ENCODE results near the gene MBD5. TPM values are rescaled to one million over a fixed set of nuclear protein-coding genes. Genes with fewer than 3 reads are reported as not detected.

The MBD5 gene
- total RNA-seq, 1 donor from 2014 or later = 14.5 TPM

GRCh38 chr2:148530350-148530749, 509.5 kb downstream of the MBD5 start:
- Histone ChIP-seq H3K36me3 (ENCODE audit: control insufficient read depth, insufficient read depth, low read length) (no peaks in the 10 kb centered on the region), H3K4me3 (ENCODE audit: low read depth, low read length) (no peak overlapping the region), H3K27me3 (ENCODE audit: control insufficient read depth, insufficient read depth, low read length) (no peaks in the 10 kb centered on the region)
- no peak for TF ChIP-seq CTCF (IDR thresholded peaks at IDR 0.05; ENCODE audit: insufficient read depth, low read length, poor library complexity, severe bottlenecking)
- DNase-seq (ENCODE audit: low read depth) = no peak

GRCh38 chr2:148531235-148531634, 510.3 kb downstream of the MBD5 start:
- no peak for DNase-seq (ENCODE audit: low read depth)
- Histone ChIP-seq H3K4me3 (ENCODE audit: low read depth, low read length) (no peak overlapping the region), H3K27me3 (ENCODE audit: control insufficient read depth, insufficient read depth, low read length) (no peaks in the 10 kb centered on the region), H3K36me3 (ENCODE audit: control insufficient read depth, insufficient read depth, low read length) (no peaks in the 10 kb centered on the region)
- no peak for TF ChIP-seq CTCF (IDR thresholded peaks at IDR 0.05; ENCODE audit: insufficient read depth, low read length, poor library complexity, severe bottlenecking)

- TF ChIP-seq CTCF (IDR thresholded peaks at IDR 0.05; ENCODE audit: insufficient read depth, low read length, poor library complexity, severe bottlenecking) = no peak
- H3K36me3 ChIP-seq (ENCODE audit: control insufficient read depth, insufficient read depth, low read length) = no peaks in the 10 kb centered on the region
- H3K4me3 ChIP-seq (ENCODE audit: low read depth, low read length) = no peak overlapping the region
- no peak for DNase-seq (ENCODE audit: low read depth)
- no peaks in the 10 kb centered on the region for H3K27me3 ChIP-seq (ENCODE audit: control insufficient read depth, insufficient read depth, low read length)
Observed at GRCh38 chr2:148531669-148532428, 511.0 kb downstream of the MBD5 start.

GRCh38 chr2:148533004-148533403, 512.1 kb downstream of the MBD5 start:
- DNase-seq (ENCODE audit: low read depth) = no peak
- no peak for TF ChIP-seq CTCF (IDR thresholded peaks at IDR 0.05; ENCODE audit: insufficient read depth, low read length, poor library complexity, severe bottlenecking)
- H3K4me3 ChIP-seq (ENCODE audit: low read depth, low read length) = no peak overlapping the region

GRCh38 chr2:148533685-148534084, 512.8 kb downstream of the MBD5 start:
- no peaks in the 10 kb centered on the region for H3K36me3 ChIP-seq (ENCODE audit: control insufficient read depth, insufficient read depth, low read length)
- no peaks in the 10 kb centered on the region for H3K27me3 ChIP-seq (ENCODE audit: control insufficient read depth, insufficient read depth, low read length)
- DNase-seq (ENCODE audit: low read depth) = no peak
- TF ChIP-seq CTCF (IDR thresholded peaks at IDR 0.05; ENCODE audit: insufficient read depth, low read length, poor library complexity, severe bottlenecking) = no peak
- no peak overlapping the region for H3K4me3 ChIP-seq (ENCODE audit: low read depth, low read length)

More at GRCh38 chr2:148533004-148533403, 512.1 kb downstream of the MBD5 start:
- Histone ChIP-seq H3K36me3 (ENCODE audit: control insufficient read depth, insufficient read depth, low read length) (no peaks in the 10 kb centered on the region), H3K27me3 (ENCODE audit: control insufficient read depth, insufficient read depth, low read length) (no peaks in the 10 kb centered on the region)

Measured in kidney epithelial cell (primary cell).